Embryonic facial prominence (tissue), 1 donor: ENCODE data around the gene ABCA7.

Experiments used
- DNase-seq: peaks from one replicate; pipeline ENCODE4 v3.0.0-alpha.2; 2016; ENCODE audit errors: extremely low spot score

ABCA7 gene

DNA sequence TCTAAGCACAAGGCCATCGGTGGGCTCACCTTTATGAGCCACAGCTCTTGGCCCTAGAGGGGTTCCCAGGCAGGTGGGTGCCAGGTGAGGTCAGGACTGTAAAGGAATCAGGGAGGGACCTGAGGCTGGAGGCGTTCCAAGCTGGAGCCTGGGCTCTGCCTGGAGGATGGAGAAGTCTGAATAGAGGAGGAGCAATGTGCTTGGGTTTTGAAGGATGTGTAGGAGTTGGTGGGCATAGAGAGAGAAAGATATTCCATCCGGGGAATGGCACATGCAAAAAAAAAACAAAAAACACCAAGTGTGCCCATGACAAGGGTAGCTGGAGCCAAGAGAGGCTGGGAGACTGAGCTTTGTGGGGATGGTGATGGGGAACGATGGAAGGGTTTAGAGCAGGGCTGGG is 37.3 kb upstream of the ABCA7 start:
- DNase-seq, result no peak

DNA sequence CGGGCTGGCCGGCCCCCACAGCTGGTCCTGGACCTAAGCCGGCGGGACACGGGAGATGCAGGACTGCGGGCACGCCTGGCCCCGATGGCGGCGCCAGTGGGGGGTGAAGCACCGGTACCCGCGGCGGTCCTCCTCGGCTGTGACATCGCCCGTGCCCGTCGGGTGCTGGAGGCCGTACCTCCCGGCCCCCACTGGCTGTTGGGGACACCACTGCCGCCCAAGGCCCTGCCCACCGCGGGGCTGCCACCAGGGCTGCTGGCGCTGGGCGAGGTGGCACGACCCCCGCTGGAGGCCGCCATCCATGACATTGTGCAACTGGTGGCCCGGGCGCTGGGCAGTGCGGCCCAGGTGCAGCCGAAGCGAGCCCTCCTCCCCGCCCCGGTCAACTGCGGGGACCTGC is 36.6 kb upstream of the ABCA7 start:
- no peak for DNase-seq

DNA sequence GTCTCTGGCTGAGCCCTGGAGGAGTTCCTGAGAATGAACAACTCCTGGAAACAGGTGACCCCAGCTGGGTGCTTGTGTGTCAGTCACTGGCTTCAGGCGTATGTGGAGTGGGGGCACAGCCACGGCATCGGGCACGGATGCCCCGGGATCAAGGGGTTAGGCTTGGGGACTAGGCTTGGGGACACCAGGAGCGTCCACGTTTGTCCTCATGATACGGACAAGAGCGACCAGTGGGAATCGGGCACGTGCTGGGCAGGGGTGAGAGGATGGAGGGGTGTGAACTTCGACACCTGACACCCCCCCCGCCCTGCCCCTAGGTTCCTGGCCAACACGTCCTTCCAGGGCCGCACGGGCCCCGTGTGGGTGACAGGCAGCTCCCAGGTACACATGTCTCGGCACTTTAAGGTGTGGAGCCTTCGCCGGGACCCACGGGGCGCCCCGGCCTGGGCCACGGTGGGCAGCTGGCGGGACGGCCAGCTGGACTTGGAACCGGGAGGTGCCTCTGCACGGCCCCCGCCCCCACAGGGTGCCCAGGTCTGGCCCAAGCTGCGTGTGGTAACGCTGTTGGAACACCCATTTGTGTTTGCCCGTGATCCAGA is 35.6 kb upstream of the ABCA7 start:
- DNase-seq, result no peak

- no peak for DNase-seq
Observed at GRCh38 chr19:1004803-1005664, 34.9 kb upstream of the ABCA7 start.

- DNase-seq, result no peak
Observed at GRCh38 chr19:1006711-1007398, 33.1 kb upstream of the ABCA7 start.

GRCh38 chr19:1007399-1008251 is 32.3 kb upstream of the ABCA7 start:
- no peak for DNase-seq

GRCh38 chr19:1008268-1009040 is 31.5 kb upstream of the ABCA7 start:
- DNase-seq, result no peak

DNA sequence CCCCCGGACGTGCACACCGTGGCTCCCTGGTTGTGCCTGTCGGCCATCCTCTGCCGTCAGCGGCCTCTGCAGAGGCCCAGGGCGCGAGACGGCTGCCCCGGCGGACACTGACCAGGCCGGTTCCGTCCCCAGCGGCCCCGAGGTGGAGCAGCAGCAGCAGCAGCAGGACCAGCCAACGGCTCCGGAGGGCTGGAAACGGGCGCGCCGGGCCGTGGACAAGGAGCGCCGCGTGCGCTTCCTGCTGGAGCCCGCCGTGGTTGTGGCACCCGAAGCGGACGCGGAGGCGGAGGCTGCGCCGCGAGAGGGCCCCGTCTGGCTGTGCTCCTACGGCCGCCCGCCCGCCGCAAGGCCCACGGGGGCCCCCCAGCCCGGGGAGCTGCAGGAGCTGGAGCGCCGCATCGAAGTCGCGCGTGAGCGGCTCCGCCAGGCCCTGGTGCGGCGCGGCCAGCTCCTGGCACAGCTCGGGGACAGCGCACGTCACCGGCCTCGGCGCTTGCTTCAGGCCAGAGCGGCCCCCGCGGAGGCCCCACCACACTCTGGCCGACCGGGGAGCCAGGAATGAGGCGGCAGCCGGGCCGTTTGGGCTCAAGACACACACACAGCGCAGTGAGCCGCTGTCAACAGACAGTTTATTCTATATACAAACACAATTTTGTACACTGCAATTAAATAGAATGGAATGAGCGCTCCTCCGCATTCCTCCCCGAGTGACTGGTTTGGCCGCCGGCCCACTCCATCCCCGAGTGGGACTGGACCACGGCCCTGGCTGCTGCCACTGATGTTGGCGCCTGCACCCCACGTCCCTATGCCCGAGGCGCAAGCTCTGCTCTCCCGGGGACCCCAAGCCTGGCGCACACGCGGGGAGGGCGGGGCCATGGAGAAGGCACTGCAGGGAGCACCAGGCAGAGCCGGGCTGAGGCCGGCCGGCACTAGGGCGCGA is 30.6 kb upstream of the ABCA7 start:
- DNase-seq, result no peak

DNA sequence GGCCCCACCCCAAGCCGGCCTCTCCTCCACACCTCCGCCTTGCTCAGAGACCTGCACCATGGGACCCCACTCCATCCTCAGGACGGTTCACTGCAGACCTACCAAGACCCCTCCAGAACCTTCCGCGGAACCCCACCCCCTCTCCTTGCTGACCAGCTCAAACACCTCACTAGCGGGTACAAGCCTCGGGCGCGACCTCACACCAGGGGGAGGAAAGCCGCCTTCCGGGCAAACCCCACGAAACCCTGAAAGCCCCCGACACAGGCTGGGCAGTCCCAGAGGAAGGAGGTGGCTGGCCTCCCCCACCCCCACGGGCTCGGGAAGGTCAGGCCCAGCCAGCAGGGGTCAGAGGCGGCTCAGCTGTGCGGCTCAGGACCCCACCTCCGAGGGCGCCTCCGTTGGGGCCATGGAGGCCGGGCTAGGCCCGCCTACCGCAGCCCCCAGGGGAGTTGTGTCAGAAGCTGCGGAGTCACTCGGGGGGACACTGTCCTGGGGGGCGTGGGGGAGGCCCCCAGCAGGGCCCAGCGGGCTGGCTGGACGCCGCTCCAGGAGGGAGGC is 29.8 kb upstream of the ABCA7 start:
- no peak for DNase-seq

DNA sequence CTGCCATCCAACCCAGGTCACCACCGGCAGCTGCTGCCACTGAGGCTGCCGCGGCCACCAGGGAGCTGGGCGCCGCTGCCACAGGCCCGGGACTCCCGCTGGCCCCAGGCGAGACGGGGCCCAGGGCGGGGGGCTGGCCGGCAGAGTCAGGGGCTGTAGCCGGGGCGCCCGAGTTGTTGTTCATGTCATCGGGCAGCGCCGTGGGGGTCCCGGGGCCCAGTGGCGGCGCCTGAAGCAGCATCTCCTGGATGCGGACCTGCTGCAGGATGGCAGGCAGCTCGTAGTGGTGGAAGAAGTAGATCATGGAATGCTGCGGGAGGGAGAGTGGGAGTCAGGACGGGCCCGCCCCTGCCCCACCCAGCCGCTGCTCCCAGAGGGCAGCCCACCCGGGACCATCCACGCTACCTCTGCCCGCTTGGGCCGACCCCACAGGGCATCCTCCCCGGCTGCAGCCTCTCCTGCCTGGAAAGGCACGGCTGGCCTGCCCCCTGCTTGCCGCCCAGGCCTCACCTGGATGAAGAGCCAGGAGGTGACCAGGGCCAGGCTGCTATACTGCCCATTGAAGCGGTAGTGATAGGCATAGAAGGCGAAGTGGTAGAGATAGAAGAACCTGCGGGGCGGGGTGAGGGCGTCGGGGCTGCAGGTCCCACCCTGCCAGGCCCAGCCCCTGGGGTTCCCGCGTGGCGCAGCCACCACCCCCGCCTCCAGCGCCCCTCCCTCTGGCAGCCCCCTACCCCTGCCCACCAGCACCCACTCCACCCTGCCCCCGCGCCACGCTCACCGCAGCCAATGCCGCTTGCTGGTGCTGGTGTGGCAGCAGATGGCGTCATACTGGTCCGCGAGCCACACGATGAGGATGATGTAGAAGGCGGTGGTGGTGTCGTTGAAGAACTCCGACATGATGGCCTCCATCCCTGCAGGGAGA is 29.1 kb upstream of the ABCA7 start:
- no peak for DNase-seq

DNA sequence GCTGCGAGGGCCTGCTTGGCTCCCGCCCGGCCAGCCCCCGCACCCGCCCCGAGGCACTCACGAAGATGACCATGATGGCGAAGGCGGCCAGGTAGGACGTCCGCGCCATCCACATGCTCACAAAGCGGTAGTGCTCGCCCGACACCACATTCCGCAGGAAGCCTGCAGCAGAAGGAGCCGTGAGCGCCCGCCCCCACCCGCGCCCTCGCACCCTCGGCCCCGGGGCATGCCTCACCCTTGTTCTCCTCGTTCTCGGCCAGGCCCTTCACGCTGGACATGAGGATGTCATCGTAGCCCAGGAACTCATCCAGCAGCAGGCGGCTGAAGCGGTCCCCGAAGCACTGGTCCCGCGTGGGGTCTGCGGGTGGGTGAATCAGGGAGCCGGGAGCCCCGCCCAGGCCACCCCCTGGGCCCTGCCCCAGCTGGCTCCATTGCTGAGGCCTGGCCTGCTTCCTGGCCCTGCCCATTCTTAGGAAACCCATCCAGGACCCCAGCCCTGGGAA is 28.0 kb upstream of the ABCA7 start:
- DNase-seq, result no peak

DNA sequence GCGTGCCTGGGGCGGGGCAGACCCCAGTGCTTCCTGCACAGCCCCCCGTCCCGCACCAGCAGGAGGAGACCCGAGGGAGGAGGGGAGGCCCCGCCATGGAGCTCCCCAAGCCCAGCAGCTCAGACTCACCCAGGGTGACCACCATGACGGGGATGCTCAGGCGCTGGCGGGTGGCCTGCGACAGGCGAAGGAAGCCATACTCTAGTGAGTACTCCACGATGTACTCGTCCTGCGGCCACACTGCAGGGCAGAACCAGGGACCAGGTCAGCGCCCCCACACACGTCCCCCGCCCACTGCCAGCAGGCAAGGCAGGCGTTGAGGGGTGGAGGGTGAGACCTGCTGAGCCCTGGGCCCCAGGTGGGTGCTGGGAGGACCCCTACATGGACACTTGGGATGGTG is 27.6 kb upstream of the ABCA7 start:
- DNase-seq, result no peak

GRCh38 chr19:1013218-1013617 is 26.7 kb upstream of the ABCA7 start:
- DNase-seq, result no peak

GRCh38 chr19:1014161-1015060 is 25.5 kb upstream of the ABCA7 start:
- DNase-seq, result no peak

- no peak for DNase-seq
Observed at GRCh38 chr19:1015061-1015781, 24.7 kb upstream of the ABCA7 start.

DNA sequence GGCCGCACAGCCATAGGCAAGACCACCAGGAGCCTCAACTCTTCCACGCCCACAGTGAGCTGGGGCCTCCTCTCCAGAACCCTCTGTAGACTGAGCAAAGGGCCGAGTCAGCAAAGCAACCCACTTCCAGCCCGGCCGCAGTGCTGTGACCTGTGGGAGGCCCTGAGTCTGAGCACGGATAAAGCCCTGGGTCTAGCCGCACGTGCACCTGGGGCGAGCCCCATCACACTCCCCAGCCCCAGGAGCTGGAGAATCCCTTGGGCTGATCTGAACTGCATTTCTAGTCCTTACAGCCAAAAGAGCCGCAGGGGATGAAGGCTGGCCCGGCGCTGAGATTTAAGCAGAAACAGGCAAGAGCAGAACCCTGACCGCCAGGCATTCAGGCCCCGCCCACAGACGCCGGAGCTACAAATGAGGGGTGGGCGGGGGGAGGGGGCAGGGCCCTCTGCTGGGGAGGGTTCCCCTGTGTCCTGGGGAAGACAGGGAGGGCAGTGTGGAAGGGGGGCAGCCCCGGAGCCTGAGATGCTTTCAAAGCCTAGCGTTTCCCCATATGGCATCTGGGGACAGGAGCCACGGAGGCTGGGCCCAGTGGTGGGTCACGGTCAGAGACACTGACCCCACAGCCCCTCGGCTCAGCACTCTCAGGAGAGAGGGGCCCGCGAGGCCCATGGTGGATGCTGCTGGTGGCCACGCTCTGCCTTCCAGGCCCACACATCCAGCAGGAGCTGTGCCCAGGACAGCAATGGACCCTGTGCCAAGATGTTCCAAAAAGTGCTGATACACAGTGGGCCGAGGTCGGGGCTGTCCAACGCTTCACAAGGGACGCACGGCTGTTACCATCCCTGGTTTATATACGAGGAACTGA is 23.9 kb upstream of the ABCA7 start:
- DNase-seq, result no peak
